HepG2 (cell line): Measurements from ENCODE around the gene USP24. TPM values are rescaled to one million over a fixed set of nuclear protein-coding genes. Genes with fewer than 3 reads are reported as not detected.
A peak's percentile ranks its signal among the peaks of the same experiment; 100 is the strongest.

ENCODE experiments used
- EEA1 ChIP-seq: sonication (generic); formaldehyde crosslinking; IDR thresholded peaks from 2 replicates; pipeline ENCODE4 v1.5.1; 2020; ENCODE audit warnings: mild to moderate bottlenecking, missing genetic modification reagents, borderline replicate concordance
- HNF4A ChIP-seq: sonication (generic); formaldehyde crosslinking; IDR thresholded peaks from 2 replicates; pipeline ENCODE4 v1.4.0; 2020; ENCODE audit warnings: missing genetic modification reagents
- NFE2L2 ChIP-seq: fragments of 150-350 bp; IDR thresholded peaks from 2 replicates; pipeline ENCODE4 v1.6.1; 2014; ENCODE audit warnings: low read length
- SIX4 ChIP-seq: sonication (generic); formaldehyde crosslinking; IDR thresholded peaks from 2 replicates; pipeline ENCODE4 v1.4.0; 2020; ENCODE audit warnings: missing genetic modification reagents
- TBP ChIP-seq: sonication (generic); formaldehyde crosslinking; IDR thresholded peaks from 2 replicates; pipeline ENCODE4 v1.5.0; 2020; ENCODE audit warnings: missing genetic modification reagents
- ZBTB1 ChIP-seq: sonication (generic); formaldehyde crosslinking; IDR thresholded peaks from 2 replicates; pipeline ENCODE4 v1.4.0; 2020; ENCODE audit warnings: missing genetic modification reagents, borderline replicate concordance
- ZNF275 ChIP-seq: sonication (generic); formaldehyde crosslinking; IDR thresholded peaks from 2 replicates; pipeline ENCODE4 v1.8.0; 2022; ENCODE audit warnings: missing genetic modification reagents, mild to moderate bottlenecking, inconsistent platforms, borderline replicate concordance
- ZNF292 ChIP-seq: sonication (generic); formaldehyde crosslinking; IDR thresholded peaks from 2 replicates; pipeline ENCODE4 v1.8.1; 2022; ENCODE audit warnings: mild to moderate bottlenecking, low read depth, missing genetic modification reagents, borderline replicate concordance
- ZSCAN29 ChIP-seq: sonication (generic); formaldehyde crosslinking; conservative IDR thresholded peaks from 2 replicates; pipeline ENCODE4 v1.4.0; 2020; ENCODE audit warnings: mild to moderate bottlenecking, missing genetic modification reagents
- ZUFSP ChIP-seq: sonication (generic); formaldehyde crosslinking; IDR thresholded peaks from 2 replicates; pipeline ENCODE4 v1.9.0; 2021; ENCODE audit warnings: missing genetic modification reagents, mild to moderate bottlenecking, borderline replicate concordance
- polyA plus RNA-seq, 8 experiments: library from polyadenylated mRNA; depleted of rRNA in 3 of 8; stranded (reverse) in 7 of 8; unstranded in 1 of 8; fragments of >200 nt; fragmentation: Illumina TruSeq in 4 of 8; extraction: Trizol in 4 of 8; gene quantifications; 2 replicates each; pipeline versions ENCODE4 v1.2.1 to v1.2.3, GENCODE V29; 2011 to 2016; ENCODE audit warnings: low read depth in 4 of 8, missing spikeins in 1 of 8, mixed read lengths in 1 of 8; ENCODE audit not compliant: insufficient read depth in 1 of 8
- total RNA-seq, 5 experiments: library from RNA; depleted of rRNA; stranded (reverse); fragments of >200 nt; fragmentation: Illumina TruSeq; extraction: Trizol; gene quantifications; 2 replicates each; pipeline ENCODE4 v1.2.3, GENCODE V29; 2016; ENCODE audit warnings: low read depth in 1 of 5
- TF ChIP-seq, protein P1 (sequence below): sonication (generic); formaldehyde crosslinking; IDR thresholded peaks from 2 replicates; pipeline ENCODE4 v1.8.1; 2023; ENCODE audit warnings: mild to moderate bottlenecking, moderate library complexity, missing genetic modification reagents

The USP24 gene
- total and polyA plus RNA-seq, 2 of the 13 experiments (the other 11 are each of a cell fraction or from before 2014, with no cell fraction given), result 18.8 to 47.6 TPM

DNA sequence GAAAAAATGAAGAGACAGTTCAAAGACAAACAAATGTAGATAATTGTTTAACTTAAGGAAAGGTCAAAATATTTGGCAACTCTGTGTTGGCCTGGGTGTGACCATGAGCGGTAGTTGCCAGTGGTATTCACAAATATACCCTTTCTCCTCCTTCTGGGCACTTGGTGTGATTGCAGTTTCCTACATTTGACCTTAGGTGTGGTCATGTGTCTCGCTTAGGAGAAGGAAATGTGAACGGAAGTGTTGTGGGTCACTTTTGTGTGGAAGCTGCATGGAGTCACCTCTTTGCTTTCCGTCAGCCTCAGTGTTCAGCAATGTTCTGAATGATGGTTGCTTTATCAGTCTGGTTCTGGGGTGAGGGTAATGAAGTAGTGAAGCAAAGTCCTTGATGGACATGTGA, 179.3 kb downstream of the USP24 start (continued):
- TF ChIP-seq ZNF275 (CRISPR knock-in tag), result no peak
- no peak for TF ChIP-seq ZBTB1 (CRISPR knock-in tag)
- TF ChIP-seq, protein P1, sequence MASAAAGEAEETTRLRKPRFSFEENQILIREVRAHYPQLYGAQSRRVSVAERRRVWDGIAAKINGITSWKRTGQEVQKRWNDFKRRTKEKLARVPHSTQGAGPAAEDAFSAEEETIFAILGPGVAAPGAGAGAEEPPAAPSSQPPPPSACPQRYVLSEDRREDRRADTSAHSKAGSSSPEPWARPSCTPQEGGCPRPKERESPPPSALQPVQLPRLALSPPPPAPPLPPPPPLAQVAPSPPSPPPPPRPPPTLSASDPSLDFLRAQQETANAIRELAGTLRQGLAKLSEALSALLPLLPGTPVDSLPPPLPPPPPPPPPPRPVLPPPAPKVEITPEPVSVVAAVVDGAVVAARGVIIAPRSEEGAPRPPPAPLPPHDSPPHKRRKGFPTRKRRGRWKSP (CRISPR knock-in tag), result no peak
- no peak for TF ChIP-seq ZNF292 (CRISPR knock-in tag)
- no peak for TF ChIP-seq NFE2L2
- TF ChIP-seq SIX4, result no peak
- TF ChIP-seq ZSCAN29 (CRISPR knock-in tag), result no peak
- no peak for TF ChIP-seq EEA1 (CRISPR knock-in tag)
- 0 out of 2 replicates have a peak, but pooled peaks have one; percentile 14 for TF ChIP-seq HNF4A (CRISPR knock-in tag)
- TF ChIP-seq TBP (CRISPR knock-in tag), result no peak
- no peak for TF ChIP-seq ZUFSP (CRISPR knock-in tag)
